H9 (cell line): ENCODE measurements around the gene IQCM. TPM values are rescaled to one million over a fixed set of nuclear protein-coding genes. Genes with fewer than 3 reads are reported as not detected.

ENCODE experiments used
- DNase-seq: peaks from one replicate; pipeline ENCODE4 v3.0.0-alpha.2; 2017
- H2AFZ ChIP-seq: one replicate; pipeline ENCODE4 v1.6.1; 2013; ENCODE audit warnings: mild to moderate bottlenecking, low read length, control low read depth, moderate library complexity
- H2AK5ac ChIP-seq: 2 replicates; pipeline ENCODE4 v1.6.1; 2013; ENCODE audit warnings: low read length, control low read depth, mixed read lengths; ENCODE audit not compliant: insufficient read length
- H2BK120ac ChIP-seq: one replicate; pipeline ENCODE4 v1.6.1; 2013; ENCODE audit warnings: low read depth, mild to moderate bottlenecking, low read length, control low read depth, inconsistent platforms; ENCODE audit not compliant: poor library complexity, severe bottlenecking
- H2BK12ac ChIP-seq: 2 replicates; pipeline ENCODE4 v1.6.1; 2013; ENCODE audit warnings: low read length, control low read depth, mixed read lengths, low read depth; ENCODE audit not compliant: insufficient read length
- H2BK15ac ChIP-seq: 2 replicates; pipeline ENCODE4 v1.6.1; 2013; ENCODE audit warnings: low read depth, low read length, control low read depth
- H2BK20ac ChIP-seq: one replicate; pipeline ENCODE4 v1.6.1; 2013; ENCODE audit warnings: low read depth, mild to moderate bottlenecking, low read length, control low read depth, inconsistent platforms; ENCODE audit not compliant: poor library complexity, severe bottlenecking
- H2BK5ac ChIP-seq: 2 replicates; pipeline ENCODE4 v1.6.1; 2013; ENCODE audit warnings: low read length, control low read depth, mixed read lengths; ENCODE audit not compliant: insufficient read length
- H3K14ac ChIP-seq: 2 replicates; pipeline ENCODE4 v1.6.1; 2013; ENCODE audit warnings: low read length, control low read depth; ENCODE audit not compliant: insufficient read depth
- H3K18ac ChIP-seq: 2 replicates; pipeline ENCODE4 v1.6.1; 2013; ENCODE audit warnings: low read depth, mild to moderate bottlenecking, mixed read lengths, low read length, control low read depth; ENCODE audit not compliant: insufficient read length
- H3K23ac ChIP-seq: 2 replicates; pipeline ENCODE4 v1.6.1; 2013; ENCODE audit warnings: low read length, control low read depth, mixed read lengths, low read depth; ENCODE audit not compliant: insufficient read length
- H3K23me2 ChIP-seq: 2 replicates; pipeline ENCODE4 v1.6.1; 2013; ENCODE audit warnings: low read depth, mild to moderate bottlenecking, mixed read lengths, low read length, control low read depth; ENCODE audit not compliant: insufficient read length, poor library complexity, severe bottlenecking
- H3K27ac ChIP-seq: 2 replicates; pipeline ENCODE4 v1.5.1; 2013; ENCODE audit warnings: low read length, control low read depth, mixed read lengths, low read depth; ENCODE audit not compliant: insufficient read length
- H3K27me3 ChIP-seq: 2 replicates; pipeline ENCODE4 v1.6.1; 2013; ENCODE audit warnings: low read length, control low read depth, inconsistent platforms; ENCODE audit not compliant: insufficient read depth
- H3K4ac ChIP-seq: 2 replicates; pipeline ENCODE4 v1.6.1; 2013; ENCODE audit warnings: low read depth, mild to moderate bottlenecking, control low read depth, inconsistent platforms, low read length, moderate library complexity
- H3K4me1 ChIP-seq: 2 replicates; pipeline ENCODE4 v1.6.1; 2013; ENCODE audit warnings: low read length, control low read depth, inconsistent platforms; ENCODE audit not compliant: insufficient read depth
- H3K4me2 ChIP-seq: 2 replicates; pipeline ENCODE4 v1.6.1; 2013; ENCODE audit warnings: low read length, control low read depth, mixed read lengths; ENCODE audit not compliant: insufficient read length, insufficient read depth
- H3K56ac ChIP-seq: 2 replicates; pipeline ENCODE4 v1.6.1; 2013; ENCODE audit warnings: low read depth, mild to moderate bottlenecking, mixed read lengths, low read length, control low read depth; ENCODE audit not compliant: insufficient read length
- H3K79me1 ChIP-seq: 2 replicates; pipeline ENCODE4 v1.6.1; 2013; ENCODE audit warnings: low read depth, mild to moderate bottlenecking, moderate library complexity, low read length, control low read depth, inconsistent platforms; ENCODE audit not compliant: insufficient read depth, poor library complexity, severe bottlenecking
- H3K79me2 ChIP-seq: 2 replicates; pipeline ENCODE4 v1.6.1; 2013; ENCODE audit warnings: low read length, control low read depth, inconsistent platforms; ENCODE audit not compliant: insufficient read depth
- H3K9ac ChIP-seq: 2 replicates; pipeline ENCODE4 v1.6.1; 2013; ENCODE audit warnings: low read length, control low read depth, mixed read lengths; ENCODE audit not compliant: insufficient read length; ENCODE audit errors: extremely low read depth
- H3K9me3 ChIP-seq: one replicate; pipeline ENCODE4 v1.6.1; 2013; ENCODE audit warnings: low read depth, low read length, inconsistent platforms; ENCODE audit not compliant: control insufficient read depth
- H3T11ph ChIP-seq: one replicate; pipeline ENCODE4 v1.6.1; 2013; ENCODE audit warnings: mild to moderate bottlenecking, low read length, control low read depth, inconsistent platforms
- H4K20me1 ChIP-seq: one replicate; pipeline ENCODE4 v1.6.1; 2013; ENCODE audit not compliant: control insufficient read depth, insufficient read length, insufficient read depth
- H4K5ac ChIP-seq: 2 replicates; pipeline ENCODE4 v1.6.1; 2013; ENCODE audit warnings: low read depth, mild to moderate bottlenecking, mixed read lengths, low read length, control low read depth; ENCODE audit not compliant: insufficient read length
- H4K8ac ChIP-seq: replicated peaks from 2 replicates; pipeline ENCODE4 v1.6.1; 2013; ENCODE audit warnings: low read length, control low read depth, mixed read lengths, low read depth; ENCODE audit not compliant: insufficient read length
- H4K91ac ChIP-seq: 2 replicates; pipeline ENCODE4 v1.6.1; 2013; ENCODE audit warnings: low read depth, mild to moderate bottlenecking, moderate library complexity, mixed read lengths, low read length, control low read depth; ENCODE audit not compliant: insufficient read length
- H3K27ac Mint-ChIP-seq, 3 experiments: 2 replicates in 2 of 3; 3 replicates in 1 of 3; pipeline ENCODE4 v1.8.0; 2020 to 2021; ENCODE audit warnings: mixed read lengths in 3 of 3, mild to moderate bottlenecking in 1 of 3, moderate library complexity in 1 of 3
- H3K27me3 Mint-ChIP-seq: 2 replicates; pipeline ENCODE4 v1.8.0; 2021; ENCODE audit warnings: low read depth, mild to moderate bottlenecking, moderate library complexity, mixed read lengths
- H3K36me3 Mint-ChIP-seq, 3 experiments: 2 replicates in 2 of 3; 3 replicates in 1 of 3; pipeline ENCODE4 v1.8.0; 2020 to 2021; ENCODE audit warnings: low read depth in 3 of 3, mixed read lengths in 3 of 3; ENCODE audit not compliant: insufficient read depth in 1 of 3
- H3K4me1 Mint-ChIP-seq, 2 experiments: 2 replicates each; pipeline ENCODE4 v1.8.0; 2020; ENCODE audit warnings: mixed read lengths in 2 of 2
- H3K4me3 Mint-ChIP-seq, 2 experiments: 2 replicates in 1 of 2; 3 replicates in 1 of 2; pipeline ENCODE4 v1.8.0; 2020 to 2021; ENCODE audit warnings: mild to moderate bottlenecking in 2 of 2, mixed read lengths in 2 of 2, moderate library complexity in 1 of 2
- H3K9me3 Mint-ChIP-seq, 2 experiments: 2 replicates in 1 of 2; 3 replicates in 1 of 2; pipeline ENCODE4 v1.8.0; 2020; ENCODE audit warnings: mild to moderate bottlenecking in 2 of 2, mixed read lengths in 2 of 2, moderate library complexity in 1 of 2
- CTCF ChIP-seq: fragments of 200-600 bp; sonication (generic); conservative IDR thresholded peaks from 3 replicates; pipeline ENCODE4 v1.8.0; 2021; ENCODE audit warnings: antibody characterized with exemption, mild to moderate bottlenecking
- WGBS: extraction: QIAGEN DNeasy Blood & Tissue Kit; methylation state at CpG from one replicate; pipeline ENCODE4 v1.1.7; 2013; ENCODE audit warnings: missing lambda C conversion rate, low lambda C conversion rate, mixed read lengths; ENCODE audit not compliant: insufficient read length; ENCODE audit errors: extremely low coverage; 5-methylcytosine and 5-hydroxymethylcytosine counted together
- total RNA-seq: library from RNA; stranded (reverse); gene quantifications from 2 replicates; pipeline ENCODE4 v1.2.1, GENCODE V29; 2021

The IQCM gene
- total RNA-seq, 1 experiment from 2014 or later = 0.15 TPM

- no peaks in the 10 kb centered on the region for H3K27me3 Mint-ChIP-seq
- no peak for TF ChIP-seq CTCF
- H4K20me1 ChIP-seq = no peaks in the 10 kb centered on the region
- H3K4ac ChIP-seq = no peak overlapping the region
- H3T11ph ChIP-seq = no peak overlapping the region
- H3K23me2 ChIP-seq = no peaks in the 10 kb centered on the region
- no peak overlapping the region for H3K14ac ChIP-seq
- no peaks in the 10 kb centered on the region for H3K4me1 Mint-ChIP-seq
- no peaks in the 10 kb centered on the region for H3K79me1 ChIP-seq
- no peak overlapping the region for H2AFZ ChIP-seq
- no peak overlapping the region for H2AK5ac ChIP-seq
- H3K23ac ChIP-seq = no peak overlapping the region
- no peak overlapping the region for H3K56ac ChIP-seq
- no peak overlapping the region for H3K27ac ChIP-seq
- H3K4me3 Mint-ChIP-seq = no peak overlapping the region
- H2BK5ac ChIP-seq = no peak overlapping the region
- H3K4me2 ChIP-seq = no peak overlapping the region
- H2BK12ac ChIP-seq = no peak overlapping the region
- H2BK15ac ChIP-seq = no peak overlapping the region
- no peak overlapping the region for H2BK120ac ChIP-seq
- H3K9me3 Mint-ChIP-seq = no peaks in the 10 kb centered on the region
- H3K27me3 ChIP-seq = no peaks in the 10 kb centered on the region
- no peak overlapping the region for H3K18ac ChIP-seq
- no peak overlapping the region for H3K27ac Mint-ChIP-seq
- no peaks in the 10 kb centered on the region for H3K79me2 ChIP-seq
- H4K5ac ChIP-seq = no peak overlapping the region
- H2BK20ac ChIP-seq = no peak overlapping the region
- DNase-seq = no peak
- H4K91ac ChIP-seq = no peak overlapping the region
- H3K4me1 ChIP-seq = no peaks in the 10 kb centered on the region
- H3K36me3 Mint-ChIP-seq = no peaks in the 10 kb centered on the region
- no peak overlapping the region for H3K9ac ChIP-seq
- WGBS = no CpG with 5 or more reads among the region's 1 CpG
- no peaks in the 10 kb centered on the region for H3K9me3 ChIP-seq
- no peak overlapping the region for H4K8ac ChIP-seq
These were observed 177.6 kb downstream of the IQCM start for GRCh38 chr4:149638073-149638472.
